Measurements from ENCODE around the gene IL6R.
A peak's percentile ranks its signal among the peaks of the same experiment; 100 is the strongest.

IL6R gene

GRCh38 chr1:154425172-154425571 lies 20.0 kb downstream of the IL6R start:
- no peak for DNase-seq (ENCODE audit: low read depth, low spot score)

- no peak for DNase-seq (ENCODE audit: low read depth, low spot score)
These were observed 22.3 kb downstream of the IL6R start for GRCh38 chr1:154427173-154428139.

GRCh38 chr1:154429118-154429517 lies 24.0 kb downstream of the IL6R start:
- DNase-seq (ENCODE audit: low read depth, low spot score), result no peak

DNA sequence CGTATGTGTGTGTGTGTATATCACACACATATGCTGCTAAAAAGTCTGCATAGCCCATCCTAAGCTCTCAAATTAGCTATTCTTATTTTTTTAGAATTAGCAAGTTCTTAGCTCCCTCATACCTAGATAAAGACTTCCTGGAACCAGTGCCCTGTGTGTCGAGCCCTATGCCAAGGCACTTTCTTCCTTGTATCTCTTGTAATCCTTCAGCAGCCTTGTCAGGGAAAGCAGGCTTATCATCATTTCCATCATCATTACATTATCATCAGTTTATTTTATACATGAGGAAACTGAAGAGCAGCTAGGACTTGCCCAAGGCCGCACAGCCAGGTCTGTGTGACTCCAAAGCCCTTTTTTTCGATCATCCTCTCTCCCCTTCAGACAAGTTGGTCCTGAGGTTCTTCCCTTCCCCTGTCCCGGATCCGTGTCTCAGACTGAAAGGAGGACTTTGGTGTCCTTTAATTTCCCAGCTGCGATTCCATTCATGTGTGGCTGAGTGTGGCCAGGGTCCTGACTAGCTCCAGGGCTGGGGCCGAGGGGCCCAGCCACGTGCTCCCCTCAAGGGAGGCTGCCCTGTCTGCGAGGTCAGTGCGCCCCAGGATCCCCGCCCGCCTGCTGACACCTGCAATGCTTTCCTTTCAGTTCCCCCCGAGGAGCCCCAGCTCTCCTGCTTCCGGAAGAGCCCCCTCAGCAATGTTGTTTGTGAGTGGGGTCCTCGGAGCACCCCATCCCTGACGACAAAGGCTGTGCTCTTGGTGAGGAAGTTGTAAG lies 24.9 kb downstream of the IL6R start:
- DNase-seq (ENCODE audit: low read depth, low spot score), result no peak

DNA sequence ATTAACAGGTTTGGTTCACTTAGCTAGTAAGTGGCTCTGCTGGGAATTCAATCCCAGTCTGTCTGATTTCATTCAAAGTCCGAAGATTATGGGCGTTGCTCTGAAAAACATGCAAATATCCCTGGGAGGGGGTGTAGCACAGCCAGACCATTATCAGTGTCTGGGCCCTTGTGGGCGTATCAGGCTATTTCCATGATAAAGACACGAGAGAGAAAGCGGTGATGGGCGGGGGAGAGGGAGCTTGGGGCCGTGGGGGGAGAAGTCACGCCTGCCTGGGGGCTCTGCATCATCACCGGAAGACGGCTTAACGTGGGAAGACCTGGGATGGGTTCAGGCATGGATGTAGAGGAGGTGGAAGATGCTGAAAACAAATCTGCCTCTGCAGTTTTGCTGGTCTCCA lies 25.8 kb downstream of the IL6R start:
- DNase-seq (ENCODE audit: low read depth, low spot score), result no peak

GRCh38 chr1:154431586-154432373 lies 26.6 kb downstream of the IL6R start:
- no peak for DNase-seq (ENCODE audit: low read depth, low spot score)

- DNase-seq (ENCODE audit: low read depth, low spot score), result peak; percentile 17
These were observed 28.1 kb downstream of the IL6R start for GRCh38 chr1:154433161-154433764.

GRCh38 chr1:154434346-154435085 lies 29.4 kb downstream of the IL6R start:
- DNase-seq (ENCODE audit: low read depth, low spot score), result no peak

DNA sequence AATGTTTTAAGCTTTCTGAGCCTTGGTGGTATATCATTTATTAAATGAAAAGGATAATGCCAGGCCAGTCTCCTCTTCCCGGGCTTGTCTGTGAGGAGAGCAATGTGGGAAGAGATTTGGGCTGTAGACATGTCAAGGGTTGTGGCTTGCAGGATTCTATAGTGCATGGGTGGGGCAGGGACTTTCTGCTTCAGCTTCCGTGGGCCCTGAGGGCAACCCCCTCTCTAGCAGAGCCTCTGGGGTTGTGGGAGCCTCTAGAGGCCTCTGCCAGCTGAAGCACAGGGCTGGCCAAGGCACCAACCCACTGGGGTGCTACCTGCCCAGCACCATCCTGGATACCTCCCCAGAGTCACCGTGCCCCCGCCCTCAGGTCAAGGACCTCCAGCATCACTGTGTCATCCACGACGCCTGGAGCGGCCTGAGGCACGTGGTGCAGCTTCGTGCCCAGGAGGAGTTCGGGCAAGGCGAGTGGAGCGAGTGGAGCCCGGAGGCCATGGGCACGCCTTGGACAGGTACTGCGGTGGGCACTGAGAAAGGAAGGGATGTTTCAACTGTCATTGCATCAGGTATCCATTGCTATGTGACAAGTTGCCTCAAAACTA lies 30.6 kb downstream of the IL6R start:
- DNase-seq (ENCODE audit: low read depth, low spot score), result no peak

DNA sequence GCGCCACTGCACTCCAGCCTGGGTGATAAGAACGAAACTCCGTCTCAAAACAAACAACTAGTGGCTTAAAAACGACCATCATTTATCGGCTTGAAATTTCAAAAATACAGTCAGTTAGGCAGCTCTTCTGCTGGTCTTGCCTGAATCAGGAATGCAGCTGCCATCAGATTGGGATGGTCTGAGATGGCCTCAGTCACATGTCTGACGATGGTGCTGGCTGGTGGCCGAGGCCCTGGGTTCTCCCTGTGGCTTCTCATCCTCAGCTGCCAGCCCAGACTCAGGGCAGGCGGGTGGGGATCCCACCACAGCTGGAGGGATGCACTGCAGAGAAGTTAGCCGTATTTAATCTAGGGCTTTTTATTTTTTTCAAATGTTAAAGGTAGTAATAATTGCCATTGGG lies 31.3 kb downstream of the IL6R start:
- no peak for DNase-seq (ENCODE audit: low read depth, low spot score)

- no peak for DNase-seq (ENCODE audit: low read depth, low spot score)
These were observed 35.1 kb downstream of the IL6R start for GRCh38 chr1:154440036-154440804.

DNA sequence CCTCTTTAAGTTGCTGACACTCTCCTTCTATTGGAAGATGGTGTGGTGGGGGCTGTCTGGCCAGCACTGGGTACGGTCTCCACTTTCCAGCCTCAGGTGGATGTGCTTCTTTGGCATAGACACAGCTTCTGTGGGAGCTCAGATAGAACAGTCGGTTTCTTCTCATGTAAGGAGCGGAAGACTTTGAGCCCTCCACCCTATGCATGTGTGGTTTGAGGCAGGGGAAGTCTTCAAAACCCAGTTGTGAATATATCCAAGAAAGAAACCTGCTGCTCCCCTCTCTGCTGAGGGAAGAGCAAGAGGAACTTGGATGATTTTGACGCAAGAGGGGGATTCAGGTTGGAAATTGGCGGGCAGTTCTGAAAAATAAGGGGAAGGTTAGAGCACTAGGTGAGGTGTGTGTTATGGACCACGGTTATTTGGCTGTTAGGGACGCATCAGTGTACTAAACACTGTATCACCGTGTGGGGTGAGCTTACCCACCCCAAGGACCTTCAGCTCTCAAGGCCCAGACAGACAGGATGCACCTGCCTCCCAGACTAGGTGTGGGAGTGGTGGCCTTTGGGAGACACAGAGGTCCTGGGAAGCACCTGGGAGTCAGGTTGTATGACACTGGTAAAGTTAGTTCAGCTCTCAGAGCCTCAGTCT lies 36.2 kb downstream of the IL6R start:
- no peak for DNase-seq (ENCODE audit: low read depth, low spot score)

DNA sequence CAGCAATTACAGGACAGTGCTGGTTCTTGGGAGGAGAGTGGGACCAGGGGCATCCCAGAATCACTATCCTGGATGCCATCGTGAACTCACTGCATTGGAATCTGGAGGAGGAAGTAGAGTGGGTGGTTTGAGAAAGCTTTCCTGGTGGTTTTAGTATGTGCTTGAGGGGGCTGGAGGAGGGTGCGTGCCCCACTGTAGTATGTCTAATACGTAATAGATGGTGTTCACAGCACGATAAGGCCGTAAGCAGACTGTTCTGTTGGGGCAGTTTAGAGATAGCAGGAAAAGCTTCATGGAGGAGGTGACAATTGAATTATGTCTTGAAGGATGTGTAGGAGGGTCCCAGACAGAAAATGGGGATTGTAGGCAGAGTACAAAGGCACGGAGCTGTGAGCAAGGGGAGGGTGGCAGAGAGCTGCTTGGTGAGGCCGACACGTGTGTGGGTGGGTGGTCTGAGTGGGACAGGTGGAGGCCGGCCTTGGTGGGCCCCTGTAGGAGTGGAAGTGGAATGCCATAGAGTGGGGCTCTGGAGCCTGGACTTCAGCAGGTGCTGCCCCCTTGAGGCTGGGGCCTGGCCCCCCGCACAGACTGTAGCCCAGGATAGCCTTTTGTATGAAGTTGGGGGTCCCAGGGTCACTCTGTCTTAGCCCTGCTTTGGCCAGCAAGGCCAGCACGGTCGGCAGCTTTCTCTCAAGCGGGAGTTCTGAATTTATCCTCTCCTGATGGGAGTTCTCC lies 37.0 kb downstream of the IL6R start:
- DNase-seq (ENCODE audit: low read depth, low spot score), result no peak

GRCh38 chr1:154443274-154444013 lies 38.3 kb downstream of the IL6R start:
- no peak for DNase-seq (ENCODE audit: low read depth, low spot score)

DNA sequence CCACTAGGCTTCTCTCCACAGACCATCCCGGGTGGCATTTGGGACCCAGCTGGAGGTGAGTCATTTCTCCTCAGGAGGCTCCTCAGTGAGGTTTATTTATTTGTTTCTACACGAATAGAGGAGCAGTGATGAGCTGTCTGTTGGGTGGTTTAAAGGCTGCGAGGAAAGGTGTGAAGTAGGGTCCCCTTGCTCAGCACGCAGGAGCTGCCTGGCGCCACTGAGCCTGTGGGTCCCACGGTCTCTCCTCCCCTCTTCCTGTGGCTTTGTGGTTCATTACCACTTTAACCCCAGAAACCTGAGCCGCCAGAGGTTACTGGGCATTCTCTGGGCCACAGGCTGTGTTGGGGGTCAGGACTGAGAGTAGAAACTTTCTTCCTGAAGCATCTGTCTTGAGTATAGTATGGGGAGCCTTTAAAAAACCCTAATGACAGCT lies 39.9 kb downstream of the IL6R start:
- no peak for DNase-seq (ENCODE audit: low read depth, low spot score)

DNA sequence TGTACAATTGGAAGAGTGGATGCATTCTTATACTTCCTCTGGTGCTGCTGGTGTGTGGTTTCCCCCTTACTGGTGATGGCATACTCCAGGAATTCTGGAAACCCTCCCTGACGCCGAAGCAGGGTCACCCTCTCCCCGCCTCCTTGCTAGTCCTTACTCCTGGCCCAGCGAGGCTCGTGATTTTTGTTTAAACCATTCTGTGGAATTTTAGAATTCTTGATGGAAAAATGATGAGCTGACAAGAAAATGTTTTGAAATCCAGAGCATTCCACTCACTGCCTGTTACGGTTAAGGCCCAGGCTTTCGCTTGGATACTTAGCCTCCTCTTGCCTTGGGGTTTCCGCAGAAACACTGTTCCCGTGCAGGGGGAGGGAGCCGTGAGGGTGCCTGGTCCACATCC lies 41.1 kb downstream of the IL6R start:
- no peak for DNase-seq (ENCODE audit: low read depth, low spot score)

DNA sequence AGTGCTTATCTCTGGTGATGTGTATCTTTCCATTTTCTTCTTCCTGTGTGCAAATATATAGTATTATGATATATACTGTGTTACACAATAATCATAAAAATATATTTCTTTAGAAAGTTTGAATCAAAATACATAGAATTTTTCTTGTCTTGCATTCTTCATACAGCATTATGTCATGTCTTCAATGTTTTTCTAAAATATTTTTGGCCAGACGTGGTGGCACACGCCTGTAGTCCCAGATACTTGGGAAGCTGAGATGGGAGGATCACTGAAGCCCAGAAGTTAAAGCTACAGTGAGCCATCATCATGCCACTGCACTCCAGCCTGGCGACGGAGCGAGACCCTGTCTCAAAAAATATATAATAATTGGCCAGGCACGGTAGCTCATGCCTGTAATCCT lies 41.6 kb downstream of the IL6R start:
- no peak for DNase-seq (ENCODE audit: low read depth, low spot score)
